NCI-H1105 (cell line): Measurements from ENCODE around the gene MAMSTR.
"Not testable (repeated sequence)": the region's sequence is repeated elsewhere in the genome, so short reads cannot be mapped to it uniquely, and the experiment has no call there.

Experiments
- DNase-seq: peaks from one replicate; lab custom pipeline; 2025; lab: John Stamatoyannopoulos, UW

MAMSTR gene

DNA sequence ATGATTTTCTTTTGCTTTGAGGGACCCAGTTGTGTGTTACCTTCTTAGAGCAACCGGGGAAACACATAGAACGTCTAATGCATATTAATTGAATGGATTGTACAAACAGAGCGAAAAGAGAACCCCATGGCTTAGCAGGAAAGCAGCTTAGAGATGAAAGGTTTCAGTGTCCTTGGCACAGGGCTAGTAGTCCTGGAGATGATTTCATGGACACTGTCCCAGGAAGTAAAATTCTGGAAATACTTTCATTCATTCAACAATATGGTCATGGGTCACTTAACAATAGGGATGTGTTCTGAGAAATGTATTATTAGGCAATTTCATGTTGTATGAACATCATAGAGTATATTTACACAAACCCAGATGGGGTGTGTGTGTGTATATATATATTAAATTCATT is 33.4 kb downstream of the MAMSTR start:
- no peak for DNase-seq

- DNase-seq: no peak
Observed at GRCh38 chr19:48685583-48685982, 33.9 kb downstream of the MAMSTR start.

GRCh38 chr19:48683349-48683748 is 36.2 kb downstream of the MAMSTR start:
- no peak for DNase-seq

- no peak for DNase-seq
Observed at GRCh38 chr19:48681127-48681470, 38.4 kb downstream of the MAMSTR start.

DNA sequence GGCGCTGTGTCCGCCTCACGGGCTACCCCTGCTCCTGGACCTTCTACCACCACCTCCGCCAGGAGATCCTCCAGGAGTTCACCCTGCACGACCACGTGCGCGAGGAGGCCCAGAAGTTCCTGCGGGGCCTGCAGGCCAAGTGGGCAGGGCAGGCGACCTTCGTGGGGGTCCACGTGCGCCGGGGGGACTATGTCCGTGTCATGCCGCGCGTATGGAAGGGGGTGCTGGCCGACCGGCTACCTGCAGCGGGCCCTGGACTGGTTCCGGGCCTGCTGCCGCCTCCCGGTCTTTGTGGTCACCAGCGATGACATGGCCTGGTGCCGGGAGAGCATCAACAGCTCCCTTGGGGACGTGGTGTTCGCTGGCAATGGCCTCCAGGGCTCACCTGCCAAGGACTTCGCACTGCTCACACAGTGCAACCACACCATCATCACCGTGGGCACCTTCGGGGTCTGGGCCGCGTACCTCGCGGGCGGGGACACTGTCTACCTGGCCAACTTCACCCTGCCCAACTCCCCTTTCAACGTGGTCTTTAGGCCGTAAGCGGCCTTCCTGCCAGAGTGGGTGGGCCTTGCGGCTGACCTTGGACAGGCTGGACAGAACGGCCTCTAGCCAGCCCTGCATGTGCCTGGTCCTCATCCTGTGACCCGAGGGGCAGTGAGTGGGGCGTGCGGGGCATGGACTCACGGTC is 38.9 kb downstream of the MAMSTR start:
- DNase-seq: no peak

GRCh38 chr19:48680006-48680405 is 39.5 kb downstream of the MAMSTR start:
- not testable (repeated sequence) for DNase-seq

DNA sequence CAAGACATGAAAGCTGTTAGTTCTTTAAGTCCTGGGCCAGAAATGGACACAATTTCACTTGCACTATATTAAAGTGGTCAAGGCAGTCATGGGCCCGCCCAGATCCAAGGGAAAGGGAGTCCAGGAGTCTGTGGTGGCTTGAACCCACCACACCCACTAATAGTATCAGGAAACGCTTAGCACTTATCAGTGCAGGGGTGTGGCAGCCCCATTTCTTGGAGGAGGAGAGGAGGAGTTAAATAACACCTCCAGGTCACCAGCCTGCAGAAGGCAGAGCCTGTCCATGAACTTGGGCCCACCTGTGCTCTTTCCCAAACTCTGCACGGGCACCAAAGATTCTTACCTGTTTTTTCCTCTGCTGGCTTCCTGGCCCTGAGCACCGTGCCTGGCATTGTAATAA is 41.3 kb downstream of the MAMSTR start:
- DNase-seq: no peak

DNA sequence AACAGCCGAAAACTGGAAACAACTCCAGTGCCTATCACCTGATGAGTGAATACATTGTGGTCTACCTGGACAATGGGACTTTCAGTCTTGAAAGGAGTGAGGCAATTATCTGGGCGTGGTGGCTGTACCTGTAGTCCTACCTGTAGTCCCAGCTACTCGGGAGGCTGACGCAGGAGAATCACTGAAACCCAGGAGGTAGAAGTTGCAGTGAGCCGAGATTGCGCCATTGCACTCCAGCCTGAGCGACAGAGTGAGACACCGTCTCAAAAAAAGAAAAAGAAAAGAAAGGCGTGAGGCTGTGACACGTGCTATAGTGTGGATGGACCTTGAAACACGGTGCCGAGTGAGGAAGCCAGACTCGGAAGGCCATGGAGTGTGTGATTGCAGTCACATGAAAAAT is 42.6 kb downstream of the MAMSTR start:
- DNase-seq: no peak

- DNase-seq: no peak
Observed at GRCh38 chr19:48676487-48676886, 43.0 kb downstream of the MAMSTR start.

GRCh38 chr19:48674921-48675824 is 44.4 kb downstream of the MAMSTR start:
- DNase-seq: peak; percentile 83

GRCh38 chr19:48674216-48674809 is 45.2 kb downstream of the MAMSTR start:
- no peak for DNase-seq

DNA sequence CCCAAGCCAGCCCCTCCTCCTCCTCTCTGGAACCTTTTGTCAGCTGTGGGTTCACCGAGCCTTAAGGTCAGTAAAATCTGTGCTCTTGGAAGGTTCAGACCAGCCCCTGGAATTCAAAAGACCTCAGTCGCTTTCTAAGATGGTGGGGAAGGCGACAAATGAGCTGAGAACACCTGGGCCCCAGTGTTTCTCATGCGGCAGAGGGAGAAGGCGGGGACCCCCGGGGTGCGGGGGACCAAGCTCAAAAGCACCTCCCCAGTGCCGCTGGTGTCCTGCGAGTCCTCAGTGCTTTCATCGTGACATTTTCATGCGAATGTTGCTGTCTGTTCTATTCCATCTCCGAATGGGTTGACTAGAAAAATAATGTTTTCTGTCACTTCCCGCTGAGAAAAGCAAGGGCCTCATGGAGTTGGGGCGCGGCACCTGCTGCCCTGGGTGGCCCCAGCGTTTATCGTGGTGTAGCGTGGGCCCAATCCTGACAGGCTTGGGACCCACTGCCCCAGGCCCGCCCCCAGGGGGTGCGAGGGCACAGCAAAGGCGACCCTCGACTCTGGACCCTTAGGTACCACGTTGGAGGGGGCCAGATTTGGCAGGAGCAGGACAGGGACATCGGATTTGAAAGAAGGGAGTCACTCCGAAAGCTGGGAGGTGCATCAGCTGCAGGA is 46.0 kb downstream of the MAMSTR start:
- no peak for DNase-seq

- DNase-seq: no peak
Observed at GRCh38 chr19:48672994-48673393, 46.5 kb downstream of the MAMSTR start, which contains the start of gene NTN5. Gene NTN5, minus strand, starts transcription at chr19:48673017. Its CDS starts 2,031 bp downstream, at chr19:48670986.

- DNase-seq: no peak
Observed at GRCh38 chr19:48671446-48671995, 48.0 kb downstream of the MAMSTR start.

GRCh38 chr19:48670699-48671445 is 48.7 kb downstream of the MAMSTR start:
- no peak for DNase-seq

DNA sequence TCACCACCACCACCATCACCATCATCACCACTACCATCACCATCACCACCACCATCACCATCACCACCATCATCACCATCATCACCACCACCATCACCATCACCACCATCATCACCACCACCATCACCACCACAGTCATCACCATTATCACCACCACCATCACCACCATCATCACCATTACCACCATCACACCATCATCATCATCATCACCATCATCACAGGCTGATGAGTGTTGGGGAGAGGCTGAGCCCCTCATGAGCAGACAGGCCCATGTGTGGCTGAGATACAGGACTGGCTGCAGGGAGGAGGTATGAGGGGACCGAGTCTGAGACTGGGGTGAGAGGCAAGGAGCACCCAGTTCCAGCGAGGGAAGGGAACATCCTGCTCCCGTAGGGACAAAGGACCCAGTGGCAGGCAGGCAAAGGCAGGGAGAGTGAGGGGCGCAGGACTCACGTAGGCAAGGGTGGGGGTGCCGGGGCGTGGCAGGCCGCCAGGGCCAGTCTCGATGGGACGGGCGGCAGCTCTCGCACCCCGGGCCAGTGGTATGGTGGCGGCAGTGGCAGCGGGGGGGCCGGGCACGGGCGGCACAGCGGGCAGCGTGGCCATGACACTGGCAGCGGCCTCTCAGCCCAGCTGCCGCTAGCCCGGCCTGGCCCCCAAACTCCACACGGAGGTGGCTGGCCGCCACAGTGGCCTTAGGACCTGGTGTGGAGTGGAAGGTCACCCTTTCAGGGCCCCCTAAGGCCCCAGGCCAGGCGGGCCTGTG is 49.4 kb downstream of the MAMSTR start:
- no peak for DNase-seq

GRCh38 chr19:48668761-48669160 is 50.8 kb downstream of the MAMSTR start:
- no peak for DNase-seq

DNA sequence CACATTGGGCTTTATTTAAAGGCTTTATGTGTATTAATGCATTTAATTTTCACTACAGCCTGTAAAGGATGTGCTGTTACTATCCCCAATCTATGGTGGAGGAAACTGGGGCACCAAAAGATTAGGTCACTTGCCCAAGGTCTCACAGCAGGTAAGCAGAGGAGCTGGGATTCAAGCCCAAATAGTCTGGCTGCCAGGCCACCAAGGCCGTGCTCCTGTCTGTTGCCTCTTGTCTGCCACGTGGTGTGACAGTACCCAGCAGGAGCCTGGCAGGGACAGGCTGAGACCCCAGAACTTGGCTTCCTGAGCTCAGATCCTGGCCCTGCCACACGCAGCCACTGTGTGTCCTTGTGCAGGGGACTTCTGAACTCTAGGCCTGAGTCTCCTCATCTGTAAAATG is 51.2 kb downstream of the MAMSTR start:
- DNase-seq: no peak

GRCh38 chr19:48665786-48666185 is 53.7 kb downstream of the MAMSTR start:
- DNase-seq: no peak

- no peak for DNase-seq
Observed at GRCh38 chr19:48664476-48664875, 55.0 kb downstream of the MAMSTR start.

- DNase-seq: no peak
Observed at GRCh38 chr19:48663667-48664066, 55.9 kb downstream of the MAMSTR start.
